A673 (cell line): Measurements from ENCODE around the gene ITPR2.

Experiments
- EZH2 ChIP-seq: fragments of 200-600 bp; sonication (generic); IDR thresholded peaks from 2 replicates; pipeline ENCODE4 v1.6.1; 2017; ENCODE audit warnings: borderline replicate concordance, low read depth, mild to moderate bottlenecking, mixed read lengths, antibody characterized with exemption, low read length; ENCODE audit not compliant: poor library complexity, severe bottlenecking
- TF ChIP-seq, protein P1 (sequence below): fragments of 300-800, 200-600 bp; sonication (generic); conservative IDR thresholded peaks from 2 replicates; pipeline ENCODE4 v1.5.1; 2017; ENCODE audit warnings: low read depth, mild to moderate bottlenecking, antibody characterized with exemption, low read length, moderate library complexity, mixed read lengths

DNA sequence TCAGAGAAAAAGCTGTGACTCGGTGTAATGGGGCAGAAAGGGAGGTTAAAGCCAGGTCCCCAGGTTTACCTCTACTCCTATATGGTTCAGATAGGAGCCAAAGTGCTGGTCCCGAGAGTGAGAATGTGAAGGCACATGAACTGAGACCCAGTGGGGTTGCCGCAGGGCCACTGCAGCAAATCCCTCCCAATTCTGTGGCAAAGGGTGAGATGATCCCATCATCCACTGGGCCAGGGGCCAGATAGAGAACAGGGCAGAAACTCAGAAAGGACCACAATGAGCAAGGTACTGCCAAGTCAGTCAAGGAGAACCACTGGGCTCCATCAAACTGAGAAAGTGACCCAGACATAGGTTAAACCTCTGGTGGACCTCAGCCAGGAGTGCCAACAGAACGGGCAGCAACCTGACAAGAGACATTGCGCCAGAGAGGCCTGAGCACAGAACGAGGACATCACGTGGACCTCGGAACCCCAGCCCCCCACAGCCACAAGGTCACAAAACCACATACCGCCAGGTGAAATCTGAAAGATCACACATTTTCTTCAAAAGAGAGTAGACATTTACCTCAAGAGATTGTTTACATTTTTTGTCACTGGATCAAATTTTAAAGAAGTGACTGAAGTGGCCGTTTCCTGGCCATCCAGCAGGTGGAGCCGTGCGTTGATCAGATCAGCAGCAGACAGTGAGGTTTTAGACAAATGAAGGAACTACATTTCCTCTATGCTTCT is 20.5 kb upstream of the ITPR2 start:
- TF ChIP-seq EZH2 = no peak
- TF ChIP-seq, protein P1, sequence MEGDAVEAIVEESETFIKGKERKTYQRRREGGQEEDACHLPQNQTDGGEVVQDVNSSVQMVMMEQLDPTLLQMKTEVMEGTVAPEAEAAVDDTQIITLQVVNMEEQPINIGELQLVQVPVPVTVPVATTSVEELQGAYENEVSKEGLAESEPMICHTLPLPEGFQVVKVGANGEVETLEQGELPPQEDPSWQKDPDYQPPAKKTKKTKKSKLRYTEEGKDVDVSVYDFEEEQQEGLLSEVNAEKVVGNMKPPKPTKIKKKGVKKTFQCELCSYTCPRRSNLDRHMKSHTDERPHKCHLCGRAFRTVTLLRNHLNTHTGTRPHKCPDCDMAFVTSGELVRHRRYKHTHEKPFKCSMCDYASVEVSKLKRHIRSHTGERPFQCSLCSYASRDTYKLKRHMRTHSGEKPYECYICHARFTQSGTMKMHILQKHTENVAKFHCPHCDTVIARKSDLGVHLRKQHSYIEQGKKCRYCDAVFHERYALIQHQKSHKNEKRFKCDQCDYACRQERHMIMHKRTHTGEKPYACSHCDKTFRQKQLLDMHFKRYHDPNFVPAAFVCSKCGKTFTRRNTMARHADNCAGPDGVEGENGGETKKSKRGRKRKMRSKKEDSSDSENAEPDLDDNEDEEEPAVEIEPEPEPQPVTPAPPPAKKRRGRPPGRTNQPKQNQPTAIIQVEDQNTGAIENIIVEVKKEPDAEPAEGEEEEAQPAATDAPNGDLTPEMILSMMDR = peak; percentile 95
